Mesothelial cell of epicardium (in vitro differentiated cells): Measurements from ENCODE around the gene FCRL4. TPM values are rescaled to one million over a fixed set of nuclear protein-coding genes. Genes with fewer than 3 reads are reported as not detected.
"Not testable (repeated sequence)": the region's sequence is repeated elsewhere in the genome, so short reads cannot be mapped to it uniquely, and the experiment has no call there.

Source experiments
- DNase-seq, 2 experiments: peaks; one replicate each; pipeline ENCODE4 v3.0.0; 2021; ENCODE audit warnings: low spot score in 2 of 2; ENCODE audit not compliant: unreplicated experiment in 2 of 2
- H3K27ac Mint-ChIP-seq: 2 replicates; pipeline ENCODE4 v1.8.0; 2021; ENCODE audit warnings: mixed read lengths
- H3K27me3 Mint-ChIP-seq: 2 replicates; pipeline ENCODE4 v1.8.0; 2021; ENCODE audit warnings: low read depth, mixed read lengths
- H3K36me3 Mint-ChIP-seq: 2 replicates; pipeline ENCODE4 v1.8.0; 2021; ENCODE audit warnings: mixed read lengths
- H3K4me1 Mint-ChIP-seq: 2 replicates; pipeline ENCODE4 v1.8.0; 2021; ENCODE audit warnings: mixed read lengths
- H3K4me3 Mint-ChIP-seq: 2 replicates; pipeline ENCODE4 v1.8.0; 2021; ENCODE audit warnings: mild to moderate bottlenecking, moderate library complexity, mixed read lengths
- H3K9me3 Mint-ChIP-seq: 2 replicates; pipeline ENCODE4 v1.8.0; 2021; ENCODE audit warnings: mixed read lengths
- CTCF ChIP-seq: fragments of 200-600 bp; sonication (generic); IDR thresholded peaks from one replicate; pipeline ENCODE4 v1.5.0; 2021; ENCODE audit warnings: antibody characterized with exemption; ENCODE audit not compliant: unreplicated experiment
- total RNA-seq: library from RNA; stranded (reverse); gene quantifications from 3 replicates; pipeline ENCODE4 v1.2.1, GENCODE V29; 2021

Gene FCRL4
- total RNA-seq, 1 donor from 2014 or later = 0.18 TPM

- no peaks in the 10 kb centered on the region for H3K36me3 Mint-ChIP-seq
- peaks cover 11% of the 10 kb centered on the region for H3K27me3 Mint-ChIP-seq
- no peak for TF ChIP-seq CTCF
These were observed 23.0 kb downstream of the FCRL4 start for GRCh38 chr1:157574836-157575235.

GRCh38 chr1:157566484-157567300 is 31.2 kb downstream of the FCRL4 start:
- Mint-ChIP-seq H3K36me3 (no peaks in the 10 kb centered on the region), H3K27me3 (peaks cover 15% of the 10 kb centered on the region), H3K4me3 (no peak overlapping the region), H3K4me1 (no peaks in the 10 kb centered on the region), H3K9me3 (no peaks in the 10 kb centered on the region), H3K27ac (no peak overlapping the region)
- no peak for DNase-seq
- no peak for TF ChIP-seq CTCF

More at GRCh38 chr1:157574836-157575235, 23.0 kb downstream of the FCRL4 start:
- H3K9me3 Mint-ChIP-seq = no peaks in the 10 kb centered on the region
- no peak overlapping the region for H3K27ac Mint-ChIP-seq
- DNase-seq = no peak
- H3K4me1 Mint-ChIP-seq = no peaks in the 10 kb centered on the region
- H3K4me3 Mint-ChIP-seq = no peak overlapping the region

- no peak overlapping the region for H3K4me3 Mint-ChIP-seq
- H3K4me1 Mint-ChIP-seq = no peaks in the 10 kb centered on the region
- H3K27me3 Mint-ChIP-seq = peaks cover 19% of the 10 kb centered on the region
- no peak overlapping the region for H3K27ac Mint-ChIP-seq
- DNase-seq = no peak
- H3K36me3 Mint-ChIP-seq = no peaks in the 10 kb centered on the region
- TF ChIP-seq CTCF = no peak
- H3K9me3 Mint-ChIP-seq = no peaks in the 10 kb centered on the region
These were observed 35.4 kb downstream of the FCRL4 start for GRCh38 chr1:157562515-157562914.

DNA sequence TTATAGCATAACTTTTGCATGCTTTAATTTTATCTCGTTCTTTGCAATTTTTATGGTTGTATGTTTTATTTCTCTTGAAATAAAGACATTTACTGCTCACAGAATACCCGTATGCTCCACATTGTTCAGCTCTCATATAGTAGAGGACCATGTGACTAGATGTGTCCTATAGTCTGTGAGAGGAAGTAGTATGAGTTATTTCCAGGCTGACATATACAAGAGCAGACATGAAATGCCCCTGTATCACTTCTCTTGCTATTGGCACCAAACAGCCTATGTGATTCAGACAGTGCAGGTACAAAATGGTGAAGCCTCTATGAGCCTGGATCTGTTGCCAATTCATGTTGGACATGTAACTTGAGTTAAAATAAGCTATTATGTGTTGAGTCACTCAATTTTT is 39.8 kb downstream of the FCRL4 start:
- Mint-ChIP-seq H3K9me3 (no peaks in the 10 kb centered on the region), H3K4me1 (no peaks in the 10 kb centered on the region), H3K27me3 (peaks cover 17% of the 10 kb centered on the region), H3K27ac (no peak overlapping the region), H3K4me3 (no peak overlapping the region), H3K36me3 (no peaks in the 10 kb centered on the region)
- no peak for TF ChIP-seq CTCF
- DNase-seq = no peak

GRCh38 chr1:157551694-157552693 is 45.9 kb downstream of the FCRL4 start, which contains the start of gene FCRL5:
TSS of gene FCRL5 (minus strand) at chr1:157552515. CDS start at chr1:157552362, 153 bp downstream.
- DNase-seq = no peak
- no peaks in the 10 kb centered on the region for H3K9me3 Mint-ChIP-seq
- H3K4me1 Mint-ChIP-seq = no peaks in the 10 kb centered on the region
- peaks cover 11% of the 10 kb centered on the region for H3K27me3 Mint-ChIP-seq
- H3K36me3 Mint-ChIP-seq = no peaks in the 10 kb centered on the region
- TF ChIP-seq CTCF = no peak
- H3K27ac Mint-ChIP-seq = no peak within 1 kb of the TSS
- H3K4me3 Mint-ChIP-seq = no peak within 1 kb of the TSS

- not testable (repeated sequence) for H3K9me3 Mint-ChIP-seq, DNase-seq
- H3K27me3 Mint-ChIP-seq = peaks cover 12% of the 10 kb centered on the region
These were observed 49.8 kb downstream of the FCRL4 start for GRCh38 chr1:157548081-157548480.

More at GRCh38 chr1:157548081-157548480, 49.8 kb downstream of the FCRL4 start:
- not testable (repeated sequence) for H3K27ac Mint-ChIP-seq, H3K4me3 Mint-ChIP-seq, H3K36me3 Mint-ChIP-seq, H3K4me1 Mint-ChIP-seq
